GM19351 (cell line): ENCODE measurements around the gene LSR.

Experiments used
- ATAC-seq: cut with Tn5 transposase; IDR thresholded peaks from one replicate; pipeline ENCODE4 v1.9.1; 2021; ENCODE audit warnings: mild to moderate bottlenecking, moderate library complexity; ENCODE audit not compliant: unreplicated experiment

LSR gene

DNA sequence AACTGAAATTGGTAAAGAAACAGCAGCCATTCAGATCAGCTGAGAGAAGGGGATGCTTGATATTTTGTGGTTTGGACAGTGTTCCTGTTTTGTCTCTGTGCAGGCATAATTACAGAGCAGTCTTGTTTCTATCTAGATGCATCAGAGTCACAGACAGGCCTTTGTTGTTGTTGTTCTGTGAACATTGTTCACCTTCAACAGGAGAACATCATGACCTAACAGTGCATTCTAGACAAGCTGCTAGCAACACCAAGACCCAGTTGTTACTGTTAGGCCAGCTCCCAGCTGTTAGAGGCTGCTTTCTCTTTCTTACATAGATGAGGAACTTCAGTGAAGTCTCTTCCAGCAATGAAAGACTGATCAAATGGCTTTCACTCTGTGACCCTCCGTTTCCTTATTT, 8.5 kb upstream of the LSR start:
- ATAC-seq, result no peak

DNA sequence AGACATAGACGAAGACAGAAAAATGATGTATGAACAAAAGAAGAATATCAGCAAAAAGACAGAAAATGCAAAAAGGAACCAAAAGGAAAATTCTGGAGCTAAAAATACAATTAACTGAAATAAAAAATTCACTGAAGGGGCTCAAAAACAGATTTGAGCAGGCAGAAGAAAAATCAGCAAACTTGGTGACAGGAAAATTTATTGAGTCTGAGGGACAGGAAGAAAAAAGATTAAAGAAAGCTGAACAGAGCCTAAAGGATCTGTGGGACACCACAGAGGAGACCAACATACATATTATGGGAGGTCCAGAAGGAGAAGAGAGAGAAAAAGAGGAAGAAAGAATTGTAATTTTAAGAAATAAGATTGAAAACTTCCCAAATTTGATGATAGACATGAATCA, 7.4 kb upstream of the LSR start:
- no peak for ATAC-seq

DNA sequence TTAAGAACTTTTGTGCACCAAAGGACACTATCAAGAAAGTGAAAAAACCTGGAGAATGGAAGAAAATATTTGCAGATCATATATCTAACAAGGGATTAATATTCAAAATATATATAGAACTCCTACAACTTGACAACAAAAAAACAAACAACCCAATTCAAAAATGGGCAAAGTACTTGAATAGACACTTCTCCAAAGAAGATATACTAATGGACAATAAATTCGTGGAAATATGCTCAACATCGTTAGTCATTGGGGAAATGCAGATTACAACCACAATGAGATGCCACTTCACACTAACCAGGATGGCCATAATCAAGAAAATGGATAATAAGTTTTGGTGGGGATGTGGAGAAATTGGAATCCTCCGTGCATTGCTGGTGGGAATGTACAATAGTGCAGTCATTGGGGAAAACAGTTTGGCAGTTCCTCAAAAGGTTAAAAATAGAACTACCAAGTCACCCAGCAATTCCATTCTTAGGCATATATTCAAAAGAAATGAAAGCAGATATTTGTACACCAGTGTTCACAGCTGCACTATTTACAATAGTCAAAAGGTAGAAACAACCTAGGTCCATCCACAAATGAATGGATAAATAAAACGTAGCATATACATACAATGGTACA, 2.2 kb upstream of the LSR start:
- no peak for ATAC-seq

DNA sequence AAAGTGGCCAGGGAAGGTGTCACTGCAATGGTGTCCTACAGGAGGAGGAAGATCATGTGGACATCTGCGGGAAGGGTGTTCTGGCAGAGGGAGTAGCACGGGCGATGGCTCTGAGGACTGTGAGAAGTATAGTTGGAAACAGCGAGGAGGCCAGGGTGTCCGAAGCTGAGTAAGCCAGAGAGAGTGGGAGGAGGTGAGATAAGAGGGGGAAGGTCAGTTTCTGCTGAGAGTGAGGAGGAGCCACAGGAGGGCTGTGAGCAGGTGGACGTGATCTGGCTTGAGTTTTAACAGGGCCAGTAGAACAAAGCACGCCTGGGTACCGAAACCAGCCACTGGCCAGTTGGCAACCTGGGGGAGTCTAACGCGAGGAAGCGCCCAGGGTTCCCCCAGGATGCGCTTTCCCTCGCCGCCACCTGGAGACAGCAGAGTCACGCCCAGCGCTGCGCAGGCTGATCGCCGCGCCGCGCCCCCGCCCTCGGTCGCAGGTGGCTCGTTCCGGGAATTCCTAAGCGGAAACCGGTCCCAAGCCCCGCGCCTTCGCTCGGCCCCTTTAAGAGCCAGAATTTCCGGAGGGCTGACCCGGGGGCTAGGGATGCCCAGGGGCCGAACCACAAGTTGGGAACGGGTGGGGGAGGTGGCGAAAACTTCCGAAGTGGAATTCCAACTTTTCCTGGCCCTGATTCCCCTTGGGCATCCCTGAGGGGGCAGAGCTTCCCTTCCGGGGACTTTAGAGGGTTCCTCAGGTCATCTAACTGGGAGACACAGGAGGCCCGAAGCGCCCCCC, 1.1 kb upstream of the LSR start:
- ATAC-seq, result peak; percentile 42

DNA sequence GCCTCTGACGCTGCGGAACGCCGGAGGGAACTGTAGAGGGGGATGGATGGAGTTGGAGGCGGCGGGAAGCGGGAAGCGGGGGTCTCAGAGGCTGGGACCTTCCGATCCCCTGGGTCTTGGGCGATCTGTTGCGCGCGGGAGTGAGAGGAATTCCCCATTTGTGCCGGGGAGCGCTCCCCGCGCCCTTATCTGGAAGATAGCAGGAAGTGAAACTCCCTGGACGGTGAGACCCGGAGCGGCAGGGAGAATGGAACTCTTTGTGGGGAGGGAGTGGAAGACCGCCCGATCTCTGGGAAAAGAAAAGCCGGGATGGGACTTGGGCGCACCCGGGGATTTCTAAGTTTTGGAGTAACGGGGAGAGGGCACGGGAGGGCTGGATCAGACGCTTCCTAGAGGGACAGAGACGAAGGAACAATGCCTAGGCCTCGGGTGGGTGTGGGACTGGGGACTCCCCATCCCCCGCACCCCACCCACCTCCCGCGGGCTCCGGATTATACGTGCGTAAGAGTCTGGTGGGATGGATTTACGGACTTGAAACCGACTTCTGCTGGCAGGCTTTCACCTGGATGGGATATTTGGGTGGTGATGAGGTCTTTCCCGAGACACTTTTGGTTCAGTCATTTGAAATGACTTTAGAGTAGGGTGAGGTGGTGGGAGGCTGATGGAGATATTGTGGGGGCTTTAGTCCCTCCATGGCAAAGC, 495 bp downstream of the LSR start:
- ATAC-seq, result no peak

DNA sequence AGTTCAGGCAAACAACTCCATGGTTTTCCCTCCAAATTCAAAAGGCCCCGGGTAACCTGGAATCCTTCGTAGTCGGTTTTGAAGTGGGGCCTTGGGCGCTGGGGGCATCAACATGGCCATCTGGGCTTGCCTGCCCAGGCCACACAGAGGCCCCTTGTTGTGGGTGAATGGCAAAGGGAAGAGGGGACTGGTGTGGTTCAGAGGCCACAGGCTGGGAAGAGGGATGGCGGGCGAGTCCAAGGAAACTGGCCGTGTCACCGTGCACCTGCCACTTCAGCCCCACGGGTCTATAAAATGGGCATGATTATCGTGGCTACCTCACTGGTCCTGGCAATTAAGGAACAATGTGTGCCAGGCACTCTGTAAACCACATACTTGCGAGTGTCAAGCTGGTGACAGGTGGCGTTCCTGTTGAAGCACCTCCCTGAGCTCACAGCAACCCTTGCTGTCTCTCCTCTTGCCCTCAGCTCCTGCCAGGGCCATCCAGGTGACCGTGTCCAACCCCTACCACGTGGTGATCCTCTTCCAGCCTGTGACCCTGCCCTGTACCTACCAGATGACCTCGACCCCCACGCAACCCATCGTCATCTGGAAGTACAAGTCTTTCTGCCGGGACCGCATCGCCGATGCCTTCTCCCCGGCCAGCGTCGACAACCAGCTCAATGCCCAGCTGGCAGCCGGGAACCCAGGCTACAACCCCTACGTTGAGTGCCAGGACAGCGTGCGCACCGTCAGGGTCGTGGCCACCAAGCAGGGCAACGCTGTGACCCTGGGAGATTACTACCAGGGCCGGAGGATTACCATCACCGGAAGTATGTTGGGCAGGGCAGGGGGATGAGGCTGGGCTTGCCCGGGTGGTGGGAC, 1.3 kb downstream of the LSR start:
- no peak for ATAC-seq

DNA sequence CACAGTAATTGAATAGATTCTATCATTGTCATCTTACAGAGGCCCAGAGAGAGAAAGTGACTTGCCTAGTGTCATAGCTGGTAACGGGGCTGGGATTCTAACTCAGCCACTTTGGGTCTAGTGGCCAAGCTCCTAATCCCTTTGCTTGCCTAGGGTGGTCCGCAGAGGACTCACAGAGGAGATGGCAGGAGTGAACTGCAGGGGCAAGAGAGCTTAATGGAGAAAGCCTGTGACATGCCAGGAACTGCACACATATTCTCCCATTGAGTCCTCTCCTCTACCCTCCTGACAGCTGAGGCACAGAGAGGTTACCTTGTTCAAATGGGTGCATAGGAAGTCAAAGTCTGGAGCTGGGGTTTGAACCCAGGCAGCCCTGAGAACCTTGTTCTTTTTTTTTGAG, 2.7 kb downstream of the LSR start:
- ATAC-seq, result no peak

DNA sequence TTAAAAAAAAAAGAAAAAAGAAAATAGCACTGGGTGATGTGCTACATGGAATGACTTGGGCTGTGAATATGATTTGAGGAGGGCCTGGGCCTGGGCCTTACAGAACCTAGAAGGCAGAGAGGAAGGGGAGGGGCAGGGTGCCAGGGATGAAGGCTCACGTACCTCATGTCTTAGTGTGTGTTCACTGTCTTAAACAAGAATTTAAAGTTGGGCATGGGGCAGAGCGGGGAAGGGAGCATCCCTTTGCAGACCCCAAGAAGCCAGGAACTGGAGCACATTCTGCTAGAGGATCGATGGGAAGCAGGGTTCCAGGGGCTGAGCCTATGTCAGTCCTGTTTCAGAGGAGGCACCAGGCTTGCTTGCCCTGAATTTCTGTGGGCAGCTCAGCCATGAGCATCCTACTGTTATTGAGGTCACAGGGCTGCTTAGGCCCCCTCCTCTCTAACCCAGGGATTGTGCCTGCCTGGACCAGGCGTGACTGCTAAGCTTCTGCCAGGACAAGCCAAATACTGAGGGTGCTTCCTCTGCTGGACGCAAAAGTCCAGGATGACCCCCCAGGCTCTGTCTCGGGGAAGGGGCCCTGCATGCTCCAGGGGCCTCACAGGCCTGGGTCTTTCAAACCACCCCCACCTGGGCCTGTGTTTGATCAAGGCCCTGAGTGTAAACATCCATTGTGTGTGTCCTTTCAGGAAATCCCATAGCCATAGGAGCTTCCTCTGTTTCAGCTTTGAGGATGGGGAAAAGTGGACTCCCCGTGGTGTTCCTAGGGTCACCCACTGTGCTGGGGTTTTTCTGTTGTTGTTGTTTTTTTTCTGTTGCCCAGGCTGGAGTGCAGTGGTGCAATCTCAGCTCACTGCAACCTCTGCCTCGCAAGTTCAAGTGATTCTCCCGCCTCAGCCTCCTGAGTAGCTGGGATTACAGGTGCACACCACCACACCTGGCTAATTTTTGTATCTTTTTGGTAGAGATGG, 4.8 kb downstream of the LSR start:
- no peak for ATAC-seq

DNA sequence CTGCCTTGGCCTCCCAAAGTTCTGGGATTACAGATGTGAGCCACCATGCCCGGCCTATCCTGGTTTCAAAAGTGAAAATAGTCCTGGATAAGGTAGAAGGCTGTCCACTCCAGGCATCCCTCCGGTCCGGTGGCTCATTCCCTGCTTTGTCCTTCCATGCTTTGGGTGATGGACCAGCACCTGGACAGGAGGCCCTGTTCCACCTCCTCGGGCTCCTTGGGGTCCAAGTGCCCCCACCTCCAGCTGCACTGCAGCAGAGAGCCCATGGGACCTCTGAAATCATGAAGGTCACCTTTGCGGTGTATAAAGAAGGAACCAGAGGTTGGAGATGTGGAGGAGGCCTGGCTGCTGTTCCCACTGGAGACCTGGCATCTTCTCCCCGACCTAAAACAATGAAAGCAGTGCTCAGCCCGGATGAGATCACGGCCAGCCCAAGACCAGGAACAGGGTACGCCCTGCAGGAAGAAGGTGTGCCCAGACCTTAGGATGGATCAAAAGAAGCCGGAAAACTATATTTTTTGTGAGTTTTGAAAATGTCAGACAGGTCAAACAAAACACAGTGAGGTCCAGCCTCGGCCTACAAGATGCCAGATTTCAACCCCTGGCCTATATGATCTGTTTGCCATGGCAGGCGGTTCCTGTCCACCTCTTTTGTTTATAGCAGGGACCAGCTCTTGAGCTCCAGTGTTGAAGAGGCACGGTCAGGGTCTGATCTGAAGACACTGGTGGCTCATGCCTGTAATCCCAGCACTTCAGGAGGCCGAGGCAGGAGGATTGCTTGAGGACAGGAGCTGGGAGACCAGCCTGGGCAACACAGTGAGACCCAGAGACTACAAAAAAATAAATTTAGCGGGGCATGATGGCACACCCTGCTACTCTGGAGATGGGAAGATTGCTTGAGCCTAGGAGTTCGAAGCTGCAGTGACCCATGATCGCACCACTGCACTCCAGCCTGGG, 5.8 kb downstream of the LSR start:
- ATAC-seq, result no peak

DNA sequence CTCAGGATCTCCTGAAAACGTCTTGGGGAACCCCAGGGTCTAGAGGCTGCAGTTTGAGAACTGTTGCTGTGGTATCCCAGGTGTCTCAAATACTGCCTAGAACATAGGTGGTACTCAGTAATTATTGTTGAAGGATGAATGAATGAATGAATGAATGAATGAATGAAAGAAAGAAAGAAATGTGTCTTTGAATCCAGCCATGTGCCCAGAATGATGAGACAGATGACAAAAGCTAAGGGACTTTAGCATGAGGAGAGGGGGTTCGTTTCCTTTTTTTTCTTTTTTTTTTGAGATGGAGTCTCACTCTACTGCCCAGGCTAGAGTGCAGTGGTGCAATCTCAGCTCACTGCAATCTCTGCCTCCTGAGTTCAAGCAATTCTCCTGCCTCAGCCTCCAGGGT, 7.8 kb downstream of the LSR start:
- no peak for ATAC-seq

DNA sequence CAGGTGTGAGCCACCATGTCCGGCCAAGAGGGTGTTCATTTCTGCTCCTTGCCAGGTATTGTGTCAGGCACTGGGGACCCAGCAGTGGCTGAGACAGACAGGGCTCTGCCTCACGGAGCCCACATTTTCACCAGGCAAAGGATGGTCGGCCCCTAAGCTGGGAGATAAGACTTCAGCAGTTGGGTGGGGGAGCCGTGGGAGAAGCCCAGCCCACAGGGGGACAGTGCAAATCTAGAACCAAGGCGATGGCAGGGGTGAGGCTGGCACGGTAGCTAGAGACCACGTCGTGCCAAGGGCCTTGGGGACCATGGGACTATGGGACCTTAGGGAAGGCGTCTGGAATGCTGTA, 8.3 kb downstream of the LSR start:
- no peak for ATAC-seq

DNA sequence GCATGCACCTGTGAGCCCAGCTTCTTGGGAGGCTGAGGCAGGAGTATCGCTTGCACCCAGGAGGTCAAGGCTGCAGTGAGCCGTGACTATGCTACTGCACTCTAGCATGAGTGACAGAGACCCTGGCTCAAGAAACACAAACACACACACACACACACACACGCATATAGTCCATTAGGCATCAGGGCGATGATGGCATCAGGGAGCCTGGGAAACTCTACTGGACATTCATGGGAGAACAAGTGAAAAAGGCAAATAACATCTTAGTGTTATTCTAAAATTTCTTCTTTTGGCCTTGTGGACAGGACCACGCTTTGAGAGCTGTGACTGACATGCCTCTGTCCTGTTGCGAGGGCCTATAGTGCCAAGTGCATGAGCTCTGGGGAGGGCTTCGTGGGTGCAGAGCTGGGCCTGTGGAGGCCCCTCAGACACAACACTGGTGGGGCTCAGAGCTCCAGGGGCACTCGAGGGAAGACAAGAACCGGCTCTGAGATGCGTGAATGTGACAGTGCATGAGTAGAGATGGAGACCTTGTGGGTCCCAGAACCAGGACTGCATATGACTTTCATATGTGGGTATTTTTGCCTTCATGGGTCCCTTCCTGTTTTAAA, 12.0 kb downstream of the LSR start:
- no peak for ATAC-seq

DNA sequence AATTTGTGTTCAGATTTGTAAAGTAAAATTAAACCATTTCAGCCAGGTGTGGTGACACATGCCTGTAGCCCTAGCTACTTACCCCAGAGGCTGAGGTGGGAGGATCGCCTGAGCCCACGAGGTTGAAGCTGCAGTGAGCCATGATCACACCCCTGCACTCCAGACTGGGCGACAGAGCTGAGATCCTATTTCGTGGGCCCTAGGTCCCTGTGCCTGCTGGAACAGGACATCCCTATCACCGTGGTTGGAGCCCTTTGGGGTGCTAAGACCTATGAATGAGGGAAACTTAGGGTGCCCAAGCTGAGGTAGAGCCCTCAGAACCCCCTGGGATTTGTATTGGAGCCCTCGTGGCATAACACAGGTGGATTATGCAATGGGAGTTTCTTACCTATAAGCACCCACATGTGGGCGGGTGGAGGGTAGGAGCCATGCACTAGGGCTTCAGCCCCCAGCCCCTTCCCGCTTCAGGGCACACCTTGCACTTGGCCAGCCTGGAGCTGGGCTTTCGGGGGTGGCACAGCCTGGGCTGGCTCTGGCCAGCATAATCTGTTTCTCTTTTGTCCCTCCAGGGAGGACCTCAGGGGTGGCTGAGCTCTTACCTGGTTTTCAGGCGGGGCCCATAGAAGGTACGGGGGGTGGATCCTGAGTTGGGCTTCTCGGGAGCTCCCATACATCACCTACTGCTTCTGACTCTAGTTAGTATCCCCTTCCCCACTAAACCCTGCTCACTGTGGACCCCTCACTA, 12.7 kb downstream of the LSR start:
- no peak for ATAC-seq

DNA sequence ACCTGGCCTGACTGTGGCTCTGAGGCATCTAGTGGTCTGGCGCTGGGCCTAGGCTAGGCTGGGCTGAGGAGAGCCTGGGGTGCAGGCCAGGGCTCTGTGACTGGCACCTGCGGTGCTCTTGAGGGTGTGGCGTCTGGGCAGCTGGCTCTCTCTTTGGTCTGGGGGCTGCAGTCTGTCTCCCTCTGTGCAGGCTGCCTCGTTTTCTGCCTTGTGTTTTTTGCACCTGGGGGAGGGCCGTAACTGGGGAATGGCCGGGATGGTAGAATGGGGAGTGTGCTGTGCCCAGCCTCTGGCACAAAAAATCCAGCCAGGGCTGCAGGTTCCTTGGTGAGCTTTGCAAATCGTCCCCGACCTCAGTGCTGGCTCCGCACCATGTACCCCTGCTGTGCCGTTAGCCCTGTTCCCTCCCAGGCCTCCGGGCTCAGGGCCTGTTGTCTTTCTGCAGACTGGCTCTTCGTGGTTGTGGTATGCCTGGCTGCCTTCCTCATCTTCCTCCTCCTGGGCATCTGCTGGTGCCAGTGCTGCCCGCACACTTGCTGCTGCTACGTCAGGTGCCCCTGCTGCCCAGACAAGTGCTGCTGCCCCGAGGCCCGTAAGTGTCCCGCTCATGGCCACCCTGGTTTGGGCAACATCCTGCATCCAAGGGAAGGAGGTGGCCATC, 13.4 kb downstream of the LSR start:
- no peak for ATAC-seq

DNA sequence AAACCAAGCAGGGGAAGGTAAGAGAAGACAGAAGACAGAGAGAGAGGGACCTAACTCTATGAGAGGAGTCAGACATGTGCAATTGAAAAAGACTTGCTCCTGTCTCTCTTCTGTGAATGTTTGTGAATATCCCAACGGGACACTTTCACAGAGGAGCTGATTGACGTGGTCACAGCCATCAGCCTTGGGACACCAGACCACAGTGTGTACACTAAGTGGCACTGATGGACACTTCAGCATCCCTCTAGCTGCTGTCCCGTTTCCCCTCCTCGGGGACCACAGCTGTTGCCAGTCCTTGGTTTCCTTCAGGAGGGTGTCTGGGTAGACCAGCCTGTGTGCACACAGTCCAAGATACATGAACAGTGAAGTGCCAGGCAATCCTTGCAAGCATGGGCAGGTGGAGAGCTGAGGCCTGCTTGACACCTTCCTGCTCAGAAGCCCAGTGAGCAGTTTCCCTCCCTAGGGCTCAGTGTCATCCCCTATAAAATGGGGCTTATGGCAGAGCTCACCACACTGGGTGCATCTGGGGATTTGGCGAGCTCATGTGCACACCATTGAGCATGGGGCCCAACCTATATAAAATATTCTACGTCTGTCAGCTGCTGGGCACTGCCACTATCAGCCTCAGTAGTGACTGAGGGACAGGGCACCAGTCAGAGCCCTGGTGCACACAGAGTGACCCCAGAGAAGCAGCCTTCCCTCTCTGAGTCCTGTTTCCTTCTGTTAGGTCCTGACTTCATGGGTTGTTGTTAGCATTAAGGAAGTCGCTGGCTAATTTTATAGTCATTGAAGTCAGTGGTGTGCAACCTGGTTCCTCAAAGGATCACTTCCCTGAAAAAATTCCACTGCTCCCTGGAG, 15.7 kb downstream of the LSR start:
- ATAC-seq, result no peak

DNA sequence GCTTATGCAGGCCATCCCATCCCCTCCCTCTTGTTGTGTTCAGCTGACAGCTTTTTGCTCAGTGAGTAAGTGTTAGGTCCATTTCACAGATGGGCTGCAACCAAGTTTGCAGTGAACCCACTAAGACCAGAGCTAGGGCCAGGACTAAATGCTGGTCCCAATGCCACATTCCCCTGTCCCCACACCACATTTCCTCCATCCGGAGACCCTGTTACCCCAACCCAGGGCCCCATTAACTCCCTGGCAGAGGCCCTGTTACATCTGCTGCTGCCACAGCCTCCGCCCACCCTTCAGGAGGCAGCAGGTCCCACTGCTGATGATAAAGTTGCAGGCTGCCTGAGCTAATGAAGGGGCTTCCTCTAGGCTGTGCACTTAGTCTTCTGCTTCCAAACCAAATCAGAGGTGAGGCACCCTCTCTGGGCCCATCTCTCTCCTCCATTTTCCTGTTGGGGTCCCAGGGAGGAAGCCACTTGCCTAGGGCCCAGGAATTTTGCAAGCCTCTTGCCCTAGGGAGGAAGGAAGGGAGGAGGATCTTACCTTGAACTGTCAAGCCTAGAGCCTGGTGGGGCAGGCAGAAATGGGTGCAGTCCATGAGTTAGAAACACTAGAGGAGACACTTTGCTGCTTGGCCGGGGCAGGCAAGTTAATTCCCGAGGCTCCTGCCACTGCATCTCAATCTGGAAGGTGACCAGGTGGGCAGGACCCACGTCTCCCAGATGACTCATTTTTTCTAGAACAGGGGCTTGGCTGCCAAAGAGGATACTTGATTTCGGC, 16.5 kb downstream of the LSR start:
- no peak for ATAC-seq
